ENCODE measurements around the gene WDPCP. TPM values are rescaled to one million over a fixed set of nuclear protein-coding genes. Genes with fewer than 3 reads are reported as not detected.

The WDPCP gene
- total RNA-seq, 1 donor from 2014 or later: 30.7 TPM

- TF ChIP-seq CTCF (IDR thresholded peaks at IDR 0.05; ENCODE audit: unreplicated experiment): no peak
- H3K4me1 Mint-ChIP-seq: no peaks in the 10 kb centered on the region
- H3K27me3 Mint-ChIP-seq (ENCODE audit: low read depth): no peaks in the 10 kb centered on the region
- H3K36me3 Mint-ChIP-seq: peaks cover 31% of the 10 kb centered on the region
- H3K9me3 Mint-ChIP-seq: peaks cover 50% of the 10 kb centered on the region
- H3K4me3 Mint-ChIP-seq: no peak overlapping the region
- no peak for DNase-seq (ENCODE audit: low spot score in 2 of 2, unreplicated experiment in 2 of 2)
- H3K27ac Mint-ChIP-seq: no peak overlapping the region
Measured at GRCh38 chr2:63131196-63131595, 457.1 kb downstream of the WDPCP start.

GRCh38 chr2:63127594-63127993, 460.7 kb downstream of the WDPCP start:
- Mint-ChIP-seq H3K9me3 (peaks cover 35% of the 10 kb centered on the region), H3K36me3 (peaks cover 15% of the 10 kb centered on the region), H3K27ac (no peak overlapping the region), H3K27me3 (ENCODE audit: low read depth) (no peaks in the 10 kb centered on the region), H3K4me1 (peaks cover 6% of the 10 kb centered on the region), H3K4me3 (no peak overlapping the region)
- no peak for DNase-seq (ENCODE audit: low spot score in 2 of 2, unreplicated experiment in 2 of 2)
- TF ChIP-seq CTCF (IDR thresholded peaks at IDR 0.05; ENCODE audit: unreplicated experiment): no peak

- DNase-seq (ENCODE audit: low spot score in 2 of 2, unreplicated experiment in 2 of 2): no peak
- H3K27ac Mint-ChIP-seq: no peak overlapping the region
- H3K9me3 Mint-ChIP-seq: peaks cover 12% of the 10 kb centered on the region
- H3K27me3 Mint-ChIP-seq (ENCODE audit: low read depth): no peaks in the 10 kb centered on the region
- H3K36me3 Mint-ChIP-seq: peaks cover 9% of the 10 kb centered on the region
- H3K4me3 Mint-ChIP-seq: no peak overlapping the region
- peaks cover 8% of the 10 kb centered on the region for H3K4me1 Mint-ChIP-seq
- TF ChIP-seq CTCF (IDR thresholded peaks at IDR 0.05; ENCODE audit: unreplicated experiment): no peak
Measured at GRCh38 chr2:63124850-63125249, 463.4 kb downstream of the WDPCP start.

- Mint-ChIP-seq H3K27me3 (ENCODE audit: low read depth) (no peaks in the 10 kb centered on the region), H3K27ac (no peak overlapping the region), H3K9me3 (peaks cover 7% of the 10 kb centered on the region), H3K4me3 (no peak overlapping the region), H3K4me1 (peaks cover 8% of the 10 kb centered on the region), H3K36me3 (peaks cover 7% of the 10 kb centered on the region)
- no peak for DNase-seq (ENCODE audit: low spot score in 2 of 2, unreplicated experiment in 2 of 2)
- TF ChIP-seq CTCF (IDR thresholded peaks at IDR 0.05; ENCODE audit: unreplicated experiment): no peak
Measured at GRCh38 chr2:63124218-63124617, 464.1 kb downstream of the WDPCP start.

- TF ChIP-seq CTCF (IDR thresholded peaks at IDR 0.05; ENCODE audit: unreplicated experiment): no peak
- H3K27ac Mint-ChIP-seq: peak overlapping the region; percentile 66
- H3K4me3 Mint-ChIP-seq: no peak overlapping the region
- no peaks in the 10 kb centered on the region for H3K9me3 Mint-ChIP-seq
- H3K36me3 Mint-ChIP-seq: peaks cover 6% of the 10 kb centered on the region
- no peaks in the 10 kb centered on the region for H3K27me3 Mint-ChIP-seq (ENCODE audit: low read depth)
- peaks cover 8% of the 10 kb centered on the region for H3K4me1 Mint-ChIP-seq
- no peak for DNase-seq (ENCODE audit: low spot score in 2 of 2, unreplicated experiment in 2 of 2)
Measured at GRCh38 chr2:63122921-63123320, 465.4 kb downstream of the WDPCP start.

Measured in mesothelial cell of epicardium (in vitro differentiated cells).